ENCODE measurements around the gene SYTL5.
"Not testable (repeated sequence)": the region's sequence is repeated elsewhere in the genome, so short reads cannot be mapped to it uniquely, and the experiment has no call there.

SYTL5 gene

DNA sequence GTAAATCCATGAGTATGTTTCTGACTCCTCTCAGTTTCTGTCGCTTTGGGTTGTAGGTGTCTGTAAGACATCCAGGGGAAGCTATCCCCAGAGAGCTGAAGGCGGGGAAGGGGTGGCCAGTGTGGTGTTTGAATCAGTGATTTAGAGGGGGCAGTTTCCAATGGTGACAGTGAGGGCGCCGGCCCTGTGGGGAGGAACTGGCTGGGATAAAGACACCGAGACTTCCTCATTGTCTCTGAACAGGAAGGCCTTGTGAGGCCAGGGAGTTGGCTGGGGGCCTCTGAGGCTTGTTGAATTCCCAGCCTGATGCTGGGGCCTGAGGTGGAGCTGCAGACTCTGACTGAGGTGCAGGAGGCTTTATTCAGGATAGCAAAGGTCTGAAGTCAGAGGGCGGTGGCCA, 15.1 kb upstream of the SYTL5 start:
- H3K9me3 ChIP-seq (ENCODE audit: control insufficient read depth, low read length); H3K36me3 ChIP-seq (ENCODE audit: control insufficient read depth, insufficient read depth, low read length); H3K27me3 ChIP-seq (replicated peaks; ENCODE audit: control insufficient read depth, insufficient read depth, low read length, poor library complexity, severe bottlenecking); H3K4me3 ChIP-seq (ENCODE audit: insufficient read depth, low read depth, low read length, poor library complexity, severe bottlenecking); H3K4me1 ChIP-seq (ENCODE audit: control insufficient read depth, insufficient read depth, low read length, poor library complexity, severe bottlenecking); DNase-seq; H3K27ac ChIP-seq (ENCODE audit: insufficient read depth, low read length, poor library complexity, severe bottlenecking): not testable (repeated sequence)

DNA sequence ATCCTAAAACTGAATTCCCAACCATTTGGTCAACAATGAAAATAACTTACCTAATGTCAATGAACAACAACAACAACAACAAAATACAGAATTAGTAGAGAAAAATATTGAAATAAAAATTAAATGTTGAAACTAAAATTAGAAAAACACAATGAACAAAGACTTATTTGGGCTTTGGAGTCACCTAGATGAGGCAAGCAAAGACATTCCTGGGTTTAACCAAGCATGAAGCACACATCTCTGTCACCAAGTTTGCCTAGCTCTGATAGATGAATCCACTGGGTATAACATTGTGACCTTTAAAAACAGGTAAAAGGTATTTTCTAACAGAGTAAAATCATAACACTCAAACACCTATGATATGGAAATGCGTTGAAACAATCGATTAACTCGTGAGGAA, 13.2 kb upstream of the SYTL5 start:
- H3K36me3 ChIP-seq (ENCODE audit: control insufficient read depth, insufficient read depth, low read length), result no peaks in the 10 kb centered on the region
- no peak overlapping the region for H3K27ac ChIP-seq (ENCODE audit: insufficient read depth, low read length, poor library complexity, severe bottlenecking)
- H3K4me1 ChIP-seq (ENCODE audit: control insufficient read depth, insufficient read depth, low read length, poor library complexity, severe bottlenecking), result no peaks in the 10 kb centered on the region

DNA sequence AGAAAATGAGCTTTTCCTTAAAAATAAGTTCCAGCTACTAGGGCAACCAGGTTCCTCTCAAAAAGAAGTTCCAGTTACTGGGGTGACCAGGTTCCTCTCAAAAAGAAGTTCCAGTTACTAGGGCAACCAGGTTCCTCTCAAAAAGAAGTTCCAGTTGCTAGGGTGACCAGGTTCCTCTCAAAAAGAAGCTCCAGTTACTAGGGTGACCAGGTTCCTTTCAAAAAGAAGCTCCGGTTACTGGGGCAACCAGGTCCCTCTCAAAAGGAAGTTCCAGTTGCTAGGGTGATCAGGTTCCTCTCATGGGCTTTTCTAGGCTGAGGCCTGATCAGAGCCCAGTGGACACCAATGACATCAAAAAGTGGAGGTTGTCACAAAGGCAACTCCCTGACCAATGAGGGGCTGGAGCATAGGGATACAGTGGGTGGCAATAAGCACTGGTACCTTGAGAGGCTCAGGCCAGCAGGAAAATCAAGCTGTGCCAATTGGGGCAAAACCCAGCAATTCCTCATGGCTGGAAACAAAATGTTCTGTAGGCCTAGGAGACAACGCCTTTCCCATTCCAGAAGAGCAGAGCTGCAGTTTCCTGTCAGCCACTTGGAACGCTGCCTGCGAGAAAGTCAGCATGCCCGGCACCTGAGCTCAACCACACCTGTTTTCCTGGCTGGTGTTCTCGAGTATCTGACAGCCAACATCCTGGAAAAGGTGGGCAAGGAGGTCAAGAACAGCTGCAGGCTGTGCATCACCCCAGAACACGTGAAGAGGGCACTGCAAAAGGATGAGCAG, 12.3 kb upstream of the SYTL5 start:
- no peaks in the 10 kb centered on the region for H3K4me1 ChIP-seq (ENCODE audit: control insufficient read depth, insufficient read depth, low read length, poor library complexity, severe bottlenecking)
- no peaks in the 10 kb centered on the region for H3K27me3 ChIP-seq (replicated peaks; ENCODE audit: control insufficient read depth, insufficient read depth, low read length, poor library complexity, severe bottlenecking)
- H3K36me3 ChIP-seq (ENCODE audit: control insufficient read depth, insufficient read depth, low read length), result no peaks in the 10 kb centered on the region
- no peaks in the 10 kb centered on the region for H3K9me3 ChIP-seq (ENCODE audit: control insufficient read depth, low read length)
- H3K27ac ChIP-seq (ENCODE audit: insufficient read depth, low read length, poor library complexity, severe bottlenecking), result no peak overlapping the region
- no peak overlapping the region for H3K4me3 ChIP-seq (ENCODE audit: insufficient read depth, low read depth, low read length, poor library complexity, severe bottlenecking)
- peak in 2 of 3 donors; percentile 0 to 20 for DNase-seq

More for the DNA sequence above, 13.2 kb upstream of the SYTL5 start:
- DNase-seq, result no peak
- Histone ChIP-seq H3K9me3 (ENCODE audit: control insufficient read depth, low read length) (no peaks in the 10 kb centered on the region), H3K27me3 (replicated peaks; ENCODE audit: control insufficient read depth, insufficient read depth, low read length, poor library complexity, severe bottlenecking) (no peaks in the 10 kb centered on the region), H3K4me3 (ENCODE audit: insufficient read depth, low read depth, low read length, poor library complexity, severe bottlenecking) (no peak overlapping the region)

DNA sequence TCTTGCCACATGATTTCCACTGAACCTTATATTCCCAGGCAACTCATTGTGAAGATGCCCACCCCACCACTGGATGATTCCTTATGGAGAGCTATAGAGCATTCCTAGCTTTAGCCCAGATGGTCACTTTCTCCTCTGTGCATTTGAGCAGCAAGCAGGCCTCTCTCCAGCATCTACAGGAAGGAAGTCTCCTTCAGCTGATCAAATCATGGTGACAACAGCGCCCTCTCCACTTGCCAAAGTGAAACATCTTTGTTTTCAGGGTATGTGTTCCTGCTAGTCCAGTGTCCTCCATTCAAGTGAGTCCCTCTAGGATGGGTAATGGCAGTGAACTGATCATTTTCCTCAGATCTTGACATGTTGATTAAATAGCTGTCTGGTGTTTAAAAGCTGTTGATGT, 10.9 kb upstream of the SYTL5 start:
- Histone ChIP-seq H3K36me3 (ENCODE audit: control insufficient read depth, insufficient read depth, low read length) (no peaks in the 10 kb centered on the region), H3K27ac (ENCODE audit: insufficient read depth, low read length, poor library complexity, severe bottlenecking) (no peak overlapping the region), H3K4me3 (ENCODE audit: insufficient read depth, low read depth, low read length, poor library complexity, severe bottlenecking) (no peak overlapping the region), H3K4me1 (ENCODE audit: control insufficient read depth, insufficient read depth, low read length, poor library complexity, severe bottlenecking) (no peaks in the 10 kb centered on the region), H3K27me3 (replicated peaks; ENCODE audit: control insufficient read depth, insufficient read depth, low read length, poor library complexity, severe bottlenecking) (no peaks in the 10 kb centered on the region), H3K9me3 (ENCODE audit: control insufficient read depth, low read length) (no peaks in the 10 kb centered on the region)
- DNase-seq, result no peak

DNA sequence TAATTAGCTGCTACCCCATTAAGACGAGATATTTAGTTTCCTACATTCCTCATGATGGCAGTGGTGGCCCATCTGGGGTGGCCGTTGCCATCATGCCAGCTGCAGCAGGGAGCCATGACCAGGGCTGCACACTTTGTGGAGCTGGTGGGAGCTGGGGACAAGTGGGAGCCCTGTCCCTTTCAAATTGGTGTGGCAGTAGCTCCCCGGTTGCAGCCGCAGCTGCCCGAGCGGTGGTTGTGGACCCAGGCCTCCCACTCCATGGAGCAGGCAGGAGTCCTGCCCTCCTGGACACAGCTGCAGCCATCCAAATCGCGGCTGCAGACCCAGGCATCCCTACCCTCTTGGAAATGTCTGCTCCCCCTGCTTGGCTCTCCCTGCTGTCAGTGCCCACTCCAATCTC, 9.3 kb upstream of the SYTL5 start:
- no peaks in the 10 kb centered on the region for H3K9me3 ChIP-seq (ENCODE audit: control insufficient read depth, low read length)

DNA sequence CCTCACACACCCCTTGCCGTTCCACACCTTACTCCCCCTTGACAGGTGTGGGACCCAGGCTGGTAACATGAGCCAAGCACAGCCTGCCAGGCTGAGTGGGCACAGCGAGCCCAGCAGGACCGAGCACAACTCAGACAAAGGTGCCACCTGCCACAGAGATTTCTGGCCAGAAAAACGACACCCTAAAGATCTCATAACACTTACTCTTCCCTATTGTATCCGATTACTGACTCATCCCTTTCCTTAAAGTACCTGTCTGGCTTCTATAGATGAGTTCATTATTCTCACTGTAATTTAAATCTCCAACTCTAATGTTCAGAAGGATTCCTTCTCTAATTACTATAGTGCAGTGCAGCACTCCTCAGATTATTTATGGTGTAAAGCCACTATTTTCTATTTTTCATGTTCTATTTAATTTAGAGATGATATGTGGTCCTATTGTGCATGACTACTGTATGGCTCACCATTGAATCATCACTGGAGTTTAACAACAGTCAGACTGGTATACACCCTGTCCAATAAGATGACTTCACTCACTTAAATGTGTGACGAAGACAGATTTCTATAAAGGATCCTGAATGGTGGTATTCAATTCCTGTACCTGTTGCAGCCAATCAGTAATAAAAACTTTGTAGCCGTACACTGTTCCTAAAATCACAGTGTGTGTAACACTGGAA, 7.6 kb upstream of the SYTL5 start:
- Histone ChIP-seq H3K36me3 (ENCODE audit: control insufficient read depth, insufficient read depth, low read length) (no peaks in the 10 kb centered on the region), H3K9me3 (ENCODE audit: control insufficient read depth, low read length) (no peaks in the 10 kb centered on the region), H3K27ac (ENCODE audit: insufficient read depth, low read length, poor library complexity, severe bottlenecking) (no peak overlapping the region), H3K4me3 (ENCODE audit: insufficient read depth, low read depth, low read length, poor library complexity, severe bottlenecking) (no peak overlapping the region), H3K4me1 (ENCODE audit: control insufficient read depth, insufficient read depth, low read length, poor library complexity, severe bottlenecking) (no peaks in the 10 kb centered on the region), H3K27me3 (replicated peaks; ENCODE audit: control insufficient read depth, insufficient read depth, low read length, poor library complexity, severe bottlenecking) (no peaks in the 10 kb centered on the region)
- no peak for DNase-seq

More for the DNA sequence above, 9.3 kb upstream of the SYTL5 start:
- Histone ChIP-seq H3K27ac (ENCODE audit: insufficient read depth, low read length, poor library complexity, severe bottlenecking) (no peak overlapping the region), H3K4me3 (ENCODE audit: insufficient read depth, low read depth, low read length, poor library complexity, severe bottlenecking) (no peak overlapping the region), H3K36me3 (ENCODE audit: control insufficient read depth, insufficient read depth, low read length) (no peaks in the 10 kb centered on the region), H3K4me1 (ENCODE audit: control insufficient read depth, insufficient read depth, low read length, poor library complexity, severe bottlenecking) (no peaks in the 10 kb centered on the region), H3K27me3 (replicated peaks; ENCODE audit: control insufficient read depth, insufficient read depth, low read length, poor library complexity, severe bottlenecking) (no peaks in the 10 kb centered on the region)
- DNase-seq, result no peak

DNA sequence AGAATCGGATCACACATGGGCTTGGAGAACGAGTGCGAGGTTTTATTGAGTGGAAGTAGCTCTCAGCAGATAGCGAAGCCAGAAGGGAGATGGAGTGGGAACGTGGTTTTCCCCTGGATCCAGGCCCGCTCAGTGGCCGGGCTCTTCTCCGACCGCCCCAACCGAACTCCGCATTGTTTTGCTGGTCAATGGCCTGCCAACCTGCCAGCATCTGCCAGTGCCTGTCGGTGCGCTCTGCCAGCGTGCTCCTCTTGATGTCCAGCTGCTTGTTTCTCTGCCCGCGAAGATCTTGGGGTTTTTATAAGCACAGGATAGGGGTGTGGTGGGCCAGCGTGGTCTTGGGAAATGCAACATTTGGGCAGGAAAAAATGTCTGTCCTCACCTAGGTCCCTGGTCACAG, 5.6 kb upstream of the SYTL5 start:
- H3K27ac ChIP-seq (ENCODE audit: insufficient read depth, low read length, poor library complexity, severe bottlenecking), result no peak overlapping the region
- H3K9me3 ChIP-seq (ENCODE audit: control insufficient read depth, low read length), result no peaks in the 10 kb centered on the region
- no peak for DNase-seq
- no peak overlapping the region for H3K4me3 ChIP-seq (ENCODE audit: insufficient read depth, low read depth, low read length, poor library complexity, severe bottlenecking)
- no peaks in the 10 kb centered on the region for H3K4me1 ChIP-seq (ENCODE audit: control insufficient read depth, insufficient read depth, low read length, poor library complexity, severe bottlenecking)
- no peaks in the 10 kb centered on the region for H3K27me3 ChIP-seq (replicated peaks; ENCODE audit: control insufficient read depth, insufficient read depth, low read length, poor library complexity, severe bottlenecking)
- H3K36me3 ChIP-seq (ENCODE audit: control insufficient read depth, insufficient read depth, low read length), result no peaks in the 10 kb centered on the region

DNA sequence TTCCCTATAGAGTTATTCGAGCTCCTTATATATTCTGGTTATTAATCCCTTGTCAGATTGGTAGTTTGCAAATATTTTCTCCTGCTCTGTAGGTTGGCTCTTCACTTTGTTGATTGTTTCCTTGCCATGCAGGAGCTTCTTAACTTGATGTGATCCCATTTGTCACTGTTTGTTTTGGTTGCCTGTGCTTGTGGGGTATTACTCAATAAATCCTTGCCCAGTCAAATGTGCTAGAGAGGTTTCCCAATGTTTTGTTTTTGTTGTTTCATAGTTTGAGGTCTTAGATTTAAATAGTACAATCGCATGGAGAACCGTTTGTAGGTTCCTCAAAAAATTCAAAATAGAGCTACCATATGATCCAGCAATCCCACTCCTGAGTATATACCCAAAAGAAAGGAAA, 2.3 kb upstream of the SYTL5 start:
- Histone ChIP-seq H3K4me1 (ENCODE audit: control insufficient read depth, insufficient read depth, low read length, poor library complexity, severe bottlenecking) (no peaks in the 10 kb centered on the region), H3K36me3 (ENCODE audit: control insufficient read depth, insufficient read depth, low read length) (no peaks in the 10 kb centered on the region), H3K4me3 (ENCODE audit: insufficient read depth, low read depth, low read length, poor library complexity, severe bottlenecking) (no peak overlapping the region), H3K27me3 (replicated peaks; ENCODE audit: control insufficient read depth, insufficient read depth, low read length, poor library complexity, severe bottlenecking) (no peaks in the 10 kb centered on the region), H3K9me3 (ENCODE audit: control insufficient read depth, low read length) (no peaks in the 10 kb centered on the region), H3K27ac (ENCODE audit: insufficient read depth, low read length, poor library complexity, severe bottlenecking) (no peak overlapping the region)
- DNase-seq, result no peak

DNA sequence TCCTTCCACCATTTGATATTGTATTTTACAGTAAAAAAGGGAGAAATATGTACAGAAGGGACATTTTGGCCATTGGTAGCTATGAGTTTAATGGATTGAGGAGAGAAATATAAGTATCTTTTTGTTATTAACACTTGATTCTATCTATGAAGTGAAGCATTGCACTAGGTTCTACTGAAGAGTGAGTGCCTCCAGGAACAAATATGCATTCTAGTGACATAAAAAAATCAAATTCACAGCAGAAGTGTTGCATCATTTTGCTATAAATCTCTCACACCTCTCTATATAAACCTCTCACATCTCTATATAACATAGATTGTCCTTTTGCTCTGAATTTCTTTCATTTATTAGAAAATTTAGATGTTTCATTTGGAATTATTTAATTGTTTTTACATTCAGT, 425 bp downstream of the SYTL5 start:
- H3K4me3 ChIP-seq (ENCODE audit: insufficient read depth, low read depth, low read length, poor library complexity, severe bottlenecking), result no peak overlapping the region
- no peaks in the 10 kb centered on the region for H3K27me3 ChIP-seq (replicated peaks; ENCODE audit: control insufficient read depth, insufficient read depth, low read length, poor library complexity, severe bottlenecking)
- H3K27ac ChIP-seq (ENCODE audit: insufficient read depth, low read length, poor library complexity, severe bottlenecking), result no peak overlapping the region
- H3K9me3 ChIP-seq (ENCODE audit: control insufficient read depth, low read length), result no peaks in the 10 kb centered on the region
- no peaks in the 10 kb centered on the region for H3K4me1 ChIP-seq (ENCODE audit: control insufficient read depth, insufficient read depth, low read length, poor library complexity, severe bottlenecking)
- H3K36me3 ChIP-seq (ENCODE audit: control insufficient read depth, insufficient read depth, low read length), result no peaks in the 10 kb centered on the region
- no peak for DNase-seq

DNA sequence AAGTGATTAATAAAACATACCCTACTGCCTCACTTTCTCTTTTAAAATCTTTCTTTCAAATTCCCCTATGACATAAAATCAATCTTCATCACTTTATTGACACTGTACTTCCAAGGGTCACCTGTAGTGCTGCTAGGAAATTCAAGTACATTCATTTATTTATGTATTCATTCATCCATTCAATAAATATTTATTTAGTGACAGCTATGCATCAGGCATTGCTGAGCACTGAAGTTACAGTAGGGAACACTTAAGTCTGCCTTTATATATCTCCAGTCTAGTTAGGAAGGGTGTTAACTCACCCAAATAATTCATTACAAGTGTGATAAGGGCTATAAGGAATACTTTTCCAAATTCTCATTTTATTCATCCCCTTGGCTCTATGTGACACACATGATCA, 2.3 kb downstream of the SYTL5 start:
- no peak for DNase-seq
- Histone ChIP-seq H3K27me3 (replicated peaks; ENCODE audit: control insufficient read depth, insufficient read depth, low read length, poor library complexity, severe bottlenecking) (no peaks in the 10 kb centered on the region), H3K36me3 (ENCODE audit: control insufficient read depth, insufficient read depth, low read length) (no peaks in the 10 kb centered on the region), H3K4me3 (ENCODE audit: insufficient read depth, low read depth, low read length, poor library complexity, severe bottlenecking) (no peak overlapping the region), H3K4me1 (ENCODE audit: control insufficient read depth, insufficient read depth, low read length, poor library complexity, severe bottlenecking) (no peaks in the 10 kb centered on the region), H3K27ac (ENCODE audit: insufficient read depth, low read length, poor library complexity, severe bottlenecking) (no peak overlapping the region), H3K9me3 (ENCODE audit: control insufficient read depth, low read length) (no peaks in the 10 kb centered on the region)
